Activated naive CD8-positive, alpha-beta T cell (primary cell): ENCODE results near the gene DMBT1.

Source experiments
- H3K27ac Mint-ChIP-seq: one replicate; pipeline ENCODE4 v1.8.0; 2021; ENCODE audit warnings: mixed read lengths
- H3K27me3 Mint-ChIP-seq: one replicate; pipeline ENCODE4 v1.8.0; 2021; ENCODE audit warnings: mixed read lengths
- H3K36me3 Mint-ChIP-seq: one replicate; pipeline ENCODE4 v1.8.0; 2021; ENCODE audit warnings: mixed read lengths
- H3K4me1 Mint-ChIP-seq: one replicate; pipeline ENCODE4 v1.8.0; 2021; ENCODE audit warnings: low read depth, mixed read lengths
- H3K4me3 Mint-ChIP-seq: one replicate; pipeline ENCODE4 v1.8.0; 2021; ENCODE audit warnings: mild to moderate bottlenecking, mixed read lengths
- H3K9me3 Mint-ChIP-seq: one replicate; pipeline ENCODE4 v1.8.0; 2021; ENCODE audit warnings: low read depth, mixed read lengths

The DMBT1 gene

GRCh38 chr10:122560279-122560804 lies at the start of gene DMBT1:
Gene DMBT1 (plus strand): TSS chr10:122560754. CDS start chr10:122560771, 17 bp downstream.
- Mint-ChIP-seq H3K9me3 (no peaks in the 10 kb centered on the region), H3K36me3 (no peaks in the 10 kb centered on the region), H3K27ac (no peak within 1 kb of the TSS), H3K4me3 (no peak within 1 kb of the TSS), H3K4me1 (peaks cover 42% of the 10 kb centered on the region), H3K27me3 (peaks cover 3% of the 10 kb centered on the region)

GRCh38 chr10:122513053-122513452 lies 47.5 kb upstream of the DMBT1 start:
- Mint-ChIP-seq H3K36me3 (no peaks in the 10 kb centered on the region), H3K4me3 (no peak overlapping the region), H3K27me3 (no peaks in the 10 kb centered on the region), H3K9me3 (no peaks in the 10 kb centered on the region), H3K27ac (no peak overlapping the region), H3K4me1 (peaks cover 43% of the 10 kb centered on the region)

- no peaks in the 10 kb centered on the region for H3K27me3 Mint-ChIP-seq
- no peak overlapping the region for H3K27ac Mint-ChIP-seq
- H3K4me3 Mint-ChIP-seq = no peak overlapping the region
- H3K9me3 Mint-ChIP-seq = no peaks in the 10 kb centered on the region
- peaks cover 43% of the 10 kb centered on the region for H3K4me1 Mint-ChIP-seq
- no peaks in the 10 kb centered on the region for H3K36me3 Mint-ChIP-seq
These were observed 46.3 kb upstream of the DMBT1 start for GRCh38 chr10:122514045-122514840.

- no peak overlapping the region for H3K27ac Mint-ChIP-seq
- peaks cover 43% of the 10 kb centered on the region for H3K4me1 Mint-ChIP-seq
- H3K27me3 Mint-ChIP-seq = no peaks in the 10 kb centered on the region
- H3K4me3 Mint-ChIP-seq = no peak overlapping the region
- H3K36me3 Mint-ChIP-seq = no peaks in the 10 kb centered on the region
- H3K9me3 Mint-ChIP-seq = no peaks in the 10 kb centered on the region
These were observed 45.5 kb upstream of the DMBT1 start for GRCh38 chr10:122515022-122515424.

- Mint-ChIP-seq H3K27ac (no peak overlapping the region), H3K27me3 (no peaks in the 10 kb centered on the region), H3K4me3 (peak overlapping the region; percentile 20), H3K36me3 (no peaks in the 10 kb centered on the region), H3K9me3 (no peaks in the 10 kb centered on the region), H3K4me1 (peaks cover 43% of the 10 kb centered on the region)
These were observed 44.8 kb upstream of the DMBT1 start for GRCh38 chr10:122515588-122516231.

DNA sequence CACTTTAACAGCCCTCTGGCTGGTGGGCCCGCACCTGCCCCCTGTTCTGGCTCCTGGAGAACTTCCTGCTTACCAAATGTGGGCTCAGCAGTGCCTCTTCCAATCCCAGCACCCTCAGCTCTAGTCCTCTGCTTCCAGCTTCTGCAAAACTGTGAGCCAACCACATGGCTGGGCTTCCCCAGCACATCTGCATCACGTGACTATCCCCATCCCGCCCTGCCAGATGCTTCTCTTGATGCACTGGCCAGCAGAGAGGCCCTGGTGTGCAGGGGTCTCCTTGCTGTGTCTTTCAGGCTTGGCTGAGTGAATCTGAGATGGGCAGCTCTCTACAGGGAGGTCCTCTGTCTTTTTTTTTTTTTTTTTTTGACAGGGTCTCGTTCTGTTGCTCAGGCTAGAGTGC lies 43.8 kb upstream of the DMBT1 start:
- Mint-ChIP-seq H3K36me3 (no peaks in the 10 kb centered on the region), H3K4me3 (no peak overlapping the region), H3K4me1 (peaks cover 43% of the 10 kb centered on the region), H3K9me3 (no peaks in the 10 kb centered on the region), H3K27ac (no peak overlapping the region), H3K27me3 (no peaks in the 10 kb centered on the region)

DNA sequence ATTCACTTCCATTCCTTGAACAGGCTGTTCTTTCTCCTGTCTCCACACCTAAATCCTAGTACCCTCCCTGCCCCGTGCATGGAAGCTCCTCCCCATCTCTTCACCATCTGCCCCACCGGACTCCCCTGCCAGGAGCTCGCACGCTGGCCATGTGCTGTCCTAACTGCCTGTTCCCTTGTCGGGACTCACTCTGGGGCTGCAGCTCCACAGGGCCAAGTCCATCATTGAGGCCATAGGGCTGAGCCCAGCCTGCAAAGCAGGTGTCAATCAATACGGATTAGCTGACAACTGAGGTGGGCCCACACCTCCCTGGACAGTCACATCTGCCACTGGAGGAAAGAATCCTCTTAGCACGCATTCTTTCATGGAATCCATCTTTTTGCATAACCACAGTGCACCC lies 41.4 kb upstream of the DMBT1 start:
- H3K4me3 Mint-ChIP-seq = no peak overlapping the region
- H3K27ac Mint-ChIP-seq = no peak overlapping the region
- H3K36me3 Mint-ChIP-seq = no peaks in the 10 kb centered on the region

GRCh38 chr10:122519873-122520272 lies 40.7 kb upstream of the DMBT1 start:
- H3K27ac Mint-ChIP-seq = no peak overlapping the region
- peaks cover 23% of the 10 kb centered on the region for H3K4me1 Mint-ChIP-seq

More for the DNA sequence above, 41.4 kb upstream of the DMBT1 start:
- peaks cover 30% of the 10 kb centered on the region for H3K4me1 Mint-ChIP-seq
- no peaks in the 10 kb centered on the region for H3K9me3 Mint-ChIP-seq
- H3K27me3 Mint-ChIP-seq = no peaks in the 10 kb centered on the region

DNA sequence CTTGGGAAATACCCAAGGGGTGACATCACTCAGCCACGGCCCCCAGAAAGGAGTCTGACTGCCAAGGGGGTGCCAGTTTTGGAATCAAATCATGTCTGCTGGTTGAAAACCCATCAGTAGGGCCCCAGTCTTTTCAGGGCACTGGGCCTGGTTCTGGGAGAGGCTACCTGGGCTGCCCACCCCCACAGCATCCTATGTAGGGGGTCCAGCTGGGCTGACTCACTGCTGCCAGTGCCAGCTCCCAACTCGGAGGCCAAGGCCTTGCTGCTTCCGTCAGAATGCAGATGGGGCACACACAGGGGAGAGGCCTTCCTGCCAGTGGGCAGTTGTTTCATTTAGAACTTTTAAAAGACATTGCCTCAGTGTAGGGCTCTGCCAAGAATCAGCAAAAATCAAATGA lies 39.5 kb upstream of the DMBT1 start:
- Mint-ChIP-seq H3K27me3 (no peaks in the 10 kb centered on the region), H3K36me3 (no peaks in the 10 kb centered on the region), H3K9me3 (no peaks in the 10 kb centered on the region), H3K4me3 (no peak overlapping the region), H3K27ac (no peak overlapping the region), H3K4me1 (peaks cover 11% of the 10 kb centered on the region)

More at GRCh38 chr10:122519873-122520272, 40.7 kb upstream of the DMBT1 start:
- no peaks in the 10 kb centered on the region for H3K36me3 Mint-ChIP-seq
- H3K4me3 Mint-ChIP-seq = no peak overlapping the region
- no peaks in the 10 kb centered on the region for H3K9me3 Mint-ChIP-seq
- H3K27me3 Mint-ChIP-seq = no peaks in the 10 kb centered on the region

GRCh38 chr10:122524811-122525210 lies 35.7 kb upstream of the DMBT1 start:
- Mint-ChIP-seq H3K4me3 (no peak overlapping the region), H3K9me3 (no peaks in the 10 kb centered on the region), H3K4me1 (no peaks in the 10 kb centered on the region), H3K27me3 (no peaks in the 10 kb centered on the region), H3K36me3 (no peaks in the 10 kb centered on the region), H3K27ac (no peak overlapping the region)

- no peaks in the 10 kb centered on the region for H3K4me1 Mint-ChIP-seq
- no peak overlapping the region for H3K27ac Mint-ChIP-seq
- peaks cover under 1% of the 10 kb centered on the region for H3K36me3 Mint-ChIP-seq
- H3K9me3 Mint-ChIP-seq = no peaks in the 10 kb centered on the region
- no peak overlapping the region for H3K4me3 Mint-ChIP-seq
- H3K27me3 Mint-ChIP-seq = no peaks in the 10 kb centered on the region
These were observed 34.8 kb upstream of the DMBT1 start for GRCh38 chr10:122525788-122526187.

GRCh38 chr10:122526892-122527291 lies 33.7 kb upstream of the DMBT1 start:
- Mint-ChIP-seq H3K36me3 (peaks cover 3% of the 10 kb centered on the region), H3K27ac (no peak overlapping the region), H3K9me3 (no peaks in the 10 kb centered on the region), H3K27me3 (peaks cover 4% of the 10 kb centered on the region), H3K4me3 (no peak overlapping the region), H3K4me1 (no peaks in the 10 kb centered on the region)

- H3K27me3 Mint-ChIP-seq = peaks cover 4% of the 10 kb centered on the region
- no peak overlapping the region for H3K4me3 Mint-ChIP-seq
- peaks cover 3% of the 10 kb centered on the region for H3K36me3 Mint-ChIP-seq
- H3K4me1 Mint-ChIP-seq = no peaks in the 10 kb centered on the region
- no peak overlapping the region for H3K27ac Mint-ChIP-seq
- H3K9me3 Mint-ChIP-seq = no peaks in the 10 kb centered on the region
These were observed 30.4 kb upstream of the DMBT1 start for GRCh38 chr10:122530177-122530576.

DNA sequence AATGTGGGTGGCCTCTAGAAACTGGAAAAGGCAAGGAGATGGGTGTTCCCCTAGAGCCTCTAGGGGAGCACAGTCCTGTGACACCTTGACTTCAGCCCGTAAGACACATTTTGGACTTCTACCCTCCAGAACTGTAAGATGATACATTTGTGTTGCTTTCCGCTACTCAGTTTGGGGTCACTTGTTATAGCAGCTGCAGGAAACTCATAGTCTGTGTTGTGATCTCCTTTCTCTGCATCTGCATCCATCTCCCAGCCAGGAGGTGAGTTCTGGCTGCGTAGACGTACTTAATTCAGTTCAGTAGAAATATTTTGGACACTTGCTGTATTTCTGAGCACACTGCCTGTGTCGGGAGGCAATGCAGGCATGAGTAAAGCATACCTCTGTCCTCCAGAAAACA lies 29.3 kb upstream of the DMBT1 start:
- H3K27ac Mint-ChIP-seq = no peak overlapping the region
- no peak overlapping the region for H3K4me3 Mint-ChIP-seq
- H3K9me3 Mint-ChIP-seq = no peaks in the 10 kb centered on the region
- H3K36me3 Mint-ChIP-seq = peaks cover 3% of the 10 kb centered on the region
- H3K4me1 Mint-ChIP-seq = no peaks in the 10 kb centered on the region
- H3K27me3 Mint-ChIP-seq = peaks cover 4% of the 10 kb centered on the region

DNA sequence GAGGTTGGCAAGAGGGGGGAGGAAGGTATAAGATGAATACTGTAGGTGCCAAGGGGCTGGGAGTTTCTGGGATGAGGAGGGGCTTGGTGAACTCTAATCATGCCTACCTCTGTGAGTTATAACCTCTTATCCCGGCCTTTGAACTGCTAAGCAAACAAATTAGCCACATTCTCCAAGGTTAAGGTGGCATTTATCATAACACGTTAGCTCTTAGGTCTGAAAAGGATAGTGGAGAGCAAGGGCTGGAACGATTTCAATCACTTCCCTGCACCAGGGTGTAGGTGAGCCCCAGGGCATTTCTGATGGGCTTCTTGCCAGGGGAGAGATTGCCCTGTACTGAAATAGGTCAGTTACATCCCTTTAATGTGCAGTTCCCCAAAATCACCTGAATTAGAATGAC lies 28.6 kb upstream of the DMBT1 start:
- Mint-ChIP-seq H3K27ac (no peak overlapping the region), H3K36me3 (peaks cover 5% of the 10 kb centered on the region), H3K4me1 (no peaks in the 10 kb centered on the region), H3K27me3 (peaks cover 4% of the 10 kb centered on the region), H3K9me3 (no peaks in the 10 kb centered on the region), H3K4me3 (no peak overlapping the region)
